Mucosa of stomach (tissue), 1 donor: ENCODE results near the gene RFC4.
"Not testable (repeated sequence)": the region's sequence is repeated elsewhere in the genome, so short reads cannot be mapped to it uniquely, and the experiment has no call there.

Experiments used
- H3K27me3 ChIP-seq: one replicate; pipeline ENCODE4 v1.7.0; 2013; ENCODE audit warnings: mild to moderate bottlenecking, low read length; ENCODE audit not compliant: control insufficient read depth, insufficient read depth
- H3K36me3 ChIP-seq: one replicate; pipeline ENCODE4 v1.7.0; 2013; ENCODE audit warnings: low read length; ENCODE audit not compliant: control insufficient read depth, insufficient read depth
- H3K4me1 ChIP-seq: one replicate; pipeline ENCODE4 v1.7.0; 2013; ENCODE audit warnings: mild to moderate bottlenecking, low read length; ENCODE audit not compliant: control insufficient read depth, insufficient read depth
- H3K4me3 ChIP-seq: one replicate; pipeline ENCODE4 v1.7.0; 2013; ENCODE audit warnings: low read length
- H3K9ac ChIP-seq: one replicate; pipeline ENCODE4 v1.7.0; 2013; ENCODE audit warnings: mild to moderate bottlenecking, low read length, moderate library complexity
- H3K9me3 ChIP-seq: one replicate; pipeline ENCODE4 v1.7.0; 2013; ENCODE audit warnings: mild to moderate bottlenecking, low read length, moderate library complexity; ENCODE audit not compliant: control insufficient read depth
- donor health status: Pancreatic carcinoma.

Gene RFC4

GRCh38 chr3:186839874-186840641 lies 33.8 kb upstream of the RFC4 start:
- H3K27me3 ChIP-seq: no peaks in the 10 kb centered on the region
- H3K36me3 ChIP-seq: no peaks in the 10 kb centered on the region
- no peaks in the 10 kb centered on the region for H3K4me1 ChIP-seq
- no peaks in the 10 kb centered on the region for H3K9me3 ChIP-seq
- H3K4me3 ChIP-seq: no peak overlapping the region
- H3K9ac ChIP-seq: no peak overlapping the region

- Histone ChIP-seq H3K36me3 (no peaks in the 10 kb centered on the region), H3K4me3 (no peak overlapping the region), H3K4me1 (peaks cover 6% of the 10 kb centered on the region), H3K27me3 (peaks cover 34% of the 10 kb centered on the region), H3K9me3 (no peaks in the 10 kb centered on the region), H3K9ac (no peak overlapping the region)
These were observed 26.0 kb upstream of the RFC4 start for GRCh38 chr3:186832276-186832675.

- Histone ChIP-seq H3K9me3 (no peaks in the 10 kb centered on the region), H3K36me3 (no peaks in the 10 kb centered on the region), H3K9ac (no peak overlapping the region), H3K27me3 (peaks cover 34% of the 10 kb centered on the region), H3K4me1 (peaks cover 6% of the 10 kb centered on the region), H3K4me3 (no peak overlapping the region)
These were observed 25.5 kb upstream of the RFC4 start for GRCh38 chr3:186831798-186832197.

GRCh38 chr3:186828340-186828739 lies 22.1 kb upstream of the RFC4 start:
- Histone ChIP-seq H3K36me3 (no peaks in the 10 kb centered on the region), H3K9ac (no peak overlapping the region), H3K4me3 (no peak overlapping the region), H3K4me1 (peaks cover 18% of the 10 kb centered on the region), H3K27me3 (peaks cover 64% of the 10 kb centered on the region), H3K9me3 (no peaks in the 10 kb centered on the region)

GRCh38 chr3:186826976-186827857 lies 20.9 kb upstream of the RFC4 start:
- H3K9ac ChIP-seq: peak overlapping the region; percentile 50
- peaks cover 64% of the 10 kb centered on the region for H3K27me3 ChIP-seq
- H3K36me3 ChIP-seq: no peaks in the 10 kb centered on the region
- H3K9me3 ChIP-seq: no peaks in the 10 kb centered on the region
- no peak overlapping the region for H3K4me3 ChIP-seq
- H3K4me1 ChIP-seq: peaks cover 18% of the 10 kb centered on the region

- H3K27me3 ChIP-seq: peaks cover 64% of the 10 kb centered on the region
- H3K9me3 ChIP-seq: no peaks in the 10 kb centered on the region
- no peaks in the 10 kb centered on the region for H3K36me3 ChIP-seq
- peaks cover 18% of the 10 kb centered on the region for H3K4me1 ChIP-seq
- no peak overlapping the region for H3K4me3 ChIP-seq
- no peak overlapping the region for H3K9ac ChIP-seq
These were observed 20.2 kb upstream of the RFC4 start for GRCh38 chr3:186826410-186826975.

- H3K4me3 ChIP-seq: no peak overlapping the region
- H3K9ac ChIP-seq: no peak overlapping the region
- H3K9me3 ChIP-seq: no peaks in the 10 kb centered on the region
- peaks cover 18% of the 10 kb centered on the region for H3K4me1 ChIP-seq
- H3K36me3 ChIP-seq: no peaks in the 10 kb centered on the region
- peaks cover 63% of the 10 kb centered on the region for H3K27me3 ChIP-seq
These were observed 19.7 kb upstream of the RFC4 start for GRCh38 chr3:186825872-186826409.

GRCh38 chr3:186825294-186825821 lies 19.1 kb upstream of the RFC4 start:
- Histone ChIP-seq H3K4me3 (no peak overlapping the region), H3K36me3 (no peaks in the 10 kb centered on the region), H3K9me3 (no peaks in the 10 kb centered on the region), H3K4me1 (peaks cover 18% of the 10 kb centered on the region), H3K27me3 (peaks cover 57% of the 10 kb centered on the region), H3K9ac (no peak overlapping the region)

GRCh38 chr3:186824430-186825139 lies 18.3 kb upstream of the RFC4 start:
- Histone ChIP-seq H3K9me3 (no peaks in the 10 kb centered on the region), H3K9ac (no peak overlapping the region), H3K27me3 (peaks cover 49% of the 10 kb centered on the region), H3K36me3 (no peaks in the 10 kb centered on the region), H3K4me1 (peaks cover 18% of the 10 kb centered on the region), H3K4me3 (no peak overlapping the region)

- Histone ChIP-seq H3K9ac (no peak overlapping the region), H3K36me3 (no peaks in the 10 kb centered on the region), H3K4me3 (no peak overlapping the region), H3K27me3 (peaks cover 40% of the 10 kb centered on the region), H3K4me1 (peaks cover 18% of the 10 kb centered on the region), H3K9me3 (no peaks in the 10 kb centered on the region)
These were observed 17.1 kb upstream of the RFC4 start for GRCh38 chr3:186823386-186823785.

- not testable (repeated sequence) for H3K4me3 ChIP-seq, H3K36me3 ChIP-seq
These were observed 16.1 kb upstream of the RFC4 start for GRCh38 chr3:186822388-186822759.

More at GRCh38 chr3:186822388-186822759, 16.1 kb upstream of the RFC4 start:
- not testable (repeated sequence) for H3K9ac ChIP-seq, H3K9me3 ChIP-seq
- H3K27me3 ChIP-seq: peaks cover 30% of the 10 kb centered on the region
- H3K4me1 ChIP-seq: peaks cover 13% of the 10 kb centered on the region
